Peyer's patch (tissue), 4 donors: Measurements from ENCODE around the gene ST6GAL1.
"Not testable (repeated sequence)": the region's sequence is repeated elsewhere in the genome, so short reads cannot be mapped to it uniquely, and the experiment has no call there.

ENCODE experiments used
- POLR2A ChIP-seq, 2 donors: fragments of 450-650 bp; IDR thresholded peaks; one replicate each; pipeline ENCODE4 v1.5.1; 2017; ENCODE audit warnings: antibody characterized with exemption in 2 of 2, mild to moderate bottlenecking in 2 of 2, moderate library complexity in 2 of 2
- TF ChIP-seq, protein P1 (sequence below), 6 experiments: fragments of 450-650 bp in 4 of 6; fragments of 200-600 bp in 2 of 6; sonication (generic) in 1 of 6; IDR thresholded peaks; one replicate each; pipeline ENCODE4 v1.5.1; 2017 to 2019; ENCODE audit warnings: antibody characterized with exemption in 6 of 6, mild to moderate bottlenecking in 3 of 6, moderate library complexity in 1 of 6

DNA sequence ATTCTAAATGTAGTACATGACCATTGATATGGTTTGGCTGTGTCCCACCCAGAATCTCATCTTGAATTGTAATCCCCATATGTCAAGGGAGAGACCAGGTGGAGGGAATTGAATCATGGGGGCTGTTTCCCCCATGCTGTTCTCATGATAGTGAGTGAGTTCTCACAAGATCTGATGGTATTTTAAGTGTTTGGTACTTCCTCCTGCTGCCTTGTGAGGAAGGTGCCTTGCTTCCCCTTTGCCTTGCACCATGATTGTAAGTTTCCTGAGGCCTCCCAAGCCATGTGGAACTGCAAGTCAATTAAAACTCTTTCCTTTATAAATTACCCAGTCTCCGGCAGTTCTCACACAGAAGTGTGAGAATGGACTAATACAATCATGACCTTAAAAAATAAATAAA, 61.8 kb downstream of the ST6GAL1 start:
- TF ChIP-seq, protein P1, sequence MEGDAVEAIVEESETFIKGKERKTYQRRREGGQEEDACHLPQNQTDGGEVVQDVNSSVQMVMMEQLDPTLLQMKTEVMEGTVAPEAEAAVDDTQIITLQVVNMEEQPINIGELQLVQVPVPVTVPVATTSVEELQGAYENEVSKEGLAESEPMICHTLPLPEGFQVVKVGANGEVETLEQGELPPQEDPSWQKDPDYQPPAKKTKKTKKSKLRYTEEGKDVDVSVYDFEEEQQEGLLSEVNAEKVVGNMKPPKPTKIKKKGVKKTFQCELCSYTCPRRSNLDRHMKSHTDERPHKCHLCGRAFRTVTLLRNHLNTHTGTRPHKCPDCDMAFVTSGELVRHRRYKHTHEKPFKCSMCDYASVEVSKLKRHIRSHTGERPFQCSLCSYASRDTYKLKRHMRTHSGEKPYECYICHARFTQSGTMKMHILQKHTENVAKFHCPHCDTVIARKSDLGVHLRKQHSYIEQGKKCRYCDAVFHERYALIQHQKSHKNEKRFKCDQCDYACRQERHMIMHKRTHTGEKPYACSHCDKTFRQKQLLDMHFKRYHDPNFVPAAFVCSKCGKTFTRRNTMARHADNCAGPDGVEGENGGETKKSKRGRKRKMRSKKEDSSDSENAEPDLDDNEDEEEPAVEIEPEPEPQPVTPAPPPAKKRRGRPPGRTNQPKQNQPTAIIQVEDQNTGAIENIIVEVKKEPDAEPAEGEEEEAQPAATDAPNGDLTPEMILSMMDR (IDR thresholded peaks at IDR 0.05), result not testable (repeated sequence)
- not testable (repeated sequence) for TF ChIP-seq POLR2A (IDR thresholded peaks at IDR 0.05)
